ENCODE measurements around the gene BCL6.

BCL6 gene

DNA sequence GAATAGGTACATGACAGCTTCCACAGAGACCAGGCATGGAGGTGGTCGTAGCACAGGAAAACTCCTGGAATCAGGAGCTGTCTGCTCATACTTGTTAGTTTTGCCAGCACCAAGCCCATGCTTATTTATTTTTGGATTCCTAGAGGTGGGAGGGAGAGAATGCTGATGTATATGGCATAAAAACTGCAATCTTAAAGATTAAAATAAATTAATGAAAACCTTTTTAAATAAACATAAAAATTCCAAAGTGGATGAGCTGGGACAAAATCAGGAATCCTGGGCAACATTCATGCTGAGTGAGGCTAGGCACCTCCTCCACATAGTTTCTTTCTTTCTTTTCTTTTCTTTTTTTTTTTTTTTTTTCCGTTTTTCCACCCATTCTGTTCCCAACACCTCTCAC is 14.3 kb upstream of the BCL6 start:
- FAIRE-seq, result no peak

DNA sequence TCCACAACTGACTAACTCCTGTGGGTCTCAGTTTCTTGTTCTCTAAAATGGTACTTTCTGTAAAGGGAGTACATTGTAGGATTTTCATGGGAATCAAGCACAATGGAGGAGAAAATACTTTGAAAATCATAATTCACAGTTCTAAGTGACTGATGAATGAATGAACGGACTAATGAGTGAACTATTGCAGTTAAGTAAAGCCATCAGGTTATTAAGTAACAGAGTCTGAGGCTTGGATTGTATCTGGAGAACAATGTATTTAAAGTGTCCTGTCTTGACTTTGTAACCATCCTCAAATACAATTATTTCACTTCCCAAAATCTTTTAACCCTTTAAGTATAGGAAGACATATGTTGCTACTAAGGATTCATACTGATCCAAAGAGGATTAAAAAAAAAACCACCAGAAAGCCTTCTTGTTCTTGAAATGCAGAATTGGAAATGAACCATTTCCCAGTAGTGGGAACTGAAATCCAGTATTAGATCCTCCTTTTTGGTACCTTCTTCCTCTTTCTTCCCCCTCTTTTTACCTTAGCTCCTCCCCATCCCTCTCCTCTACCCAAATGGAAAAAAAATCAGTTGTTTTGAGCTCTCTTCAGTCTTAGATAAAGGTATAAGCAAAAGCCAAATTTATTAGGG is 13.2 kb upstream of the BCL6 start:
- FAIRE-seq, result no peak

DNA sequence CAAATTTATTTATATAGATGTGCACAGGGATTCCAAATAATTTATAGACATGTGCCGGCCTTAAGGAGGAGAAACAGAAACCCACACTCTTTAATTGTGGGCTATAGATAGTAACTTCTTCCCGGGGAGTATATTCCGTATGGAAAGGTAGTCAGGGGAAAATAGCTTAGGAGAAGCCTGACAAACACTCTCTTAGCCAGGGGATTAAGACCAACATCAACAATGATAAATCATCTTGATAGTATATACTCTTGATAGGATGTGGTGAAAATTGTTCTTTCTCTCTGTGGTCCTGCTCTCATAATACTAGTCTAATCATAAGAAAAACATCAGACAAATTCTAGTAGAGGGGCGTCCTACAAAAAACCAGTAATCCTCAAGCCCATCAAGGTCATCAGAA is 8.2 kb upstream of the BCL6 start:
- FAIRE-seq, result no peak

DNA sequence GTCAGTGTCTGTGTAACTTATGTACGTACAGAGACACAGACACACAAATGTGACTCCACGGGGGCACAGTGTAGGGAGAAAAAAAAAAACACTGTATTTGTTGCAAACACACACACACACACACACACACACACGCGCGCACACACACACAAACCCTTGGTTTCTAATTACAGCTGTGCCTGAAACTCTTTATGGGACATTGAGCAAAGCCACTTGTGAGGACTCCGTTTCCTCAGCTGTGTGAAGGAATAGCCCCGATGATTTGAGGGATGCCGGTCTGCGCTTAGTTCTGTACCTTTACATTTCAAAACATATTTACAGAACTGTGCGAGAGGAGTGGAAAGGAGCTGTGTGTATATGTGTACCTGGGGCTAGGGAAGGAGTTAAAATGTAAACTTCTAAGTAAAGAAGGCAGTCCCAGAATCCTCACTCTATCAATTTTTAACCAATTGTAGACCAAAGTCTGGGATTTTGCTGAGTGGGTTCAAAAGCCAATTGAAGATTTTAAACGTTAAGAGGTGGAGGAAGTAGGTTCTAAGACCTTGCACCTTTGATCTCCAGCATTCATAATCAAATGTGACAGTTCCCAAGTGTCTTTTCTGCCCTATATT is 5.3 kb upstream of the BCL6 start:
- FAIRE-seq, result no peak

DNA sequence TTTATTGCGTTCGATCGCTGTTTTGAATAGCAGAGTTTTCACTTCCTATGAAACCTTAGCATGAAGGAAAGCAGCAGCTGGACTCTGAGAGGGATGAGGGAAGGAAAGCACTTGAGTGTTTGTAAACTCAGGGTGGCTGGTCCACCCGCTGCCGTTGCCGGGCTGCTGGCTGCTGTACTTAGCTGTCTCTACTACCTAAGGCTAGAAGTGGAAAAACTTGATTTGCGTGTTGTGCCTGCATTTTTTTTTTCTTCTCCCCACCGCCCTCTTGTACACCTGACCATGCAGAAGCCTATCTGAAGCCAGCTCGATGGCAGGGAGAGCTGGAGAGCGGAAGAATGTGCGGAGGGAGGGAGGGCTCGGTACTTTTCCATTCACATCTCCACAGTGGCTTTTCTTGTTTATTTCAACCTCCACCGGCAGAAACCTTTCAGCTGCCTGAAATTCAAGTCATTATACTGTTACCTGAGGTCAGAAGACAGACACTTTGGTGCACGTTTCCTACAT is 4.8 kb upstream of the BCL6 start:
- FAIRE-seq, result no peak

DNA sequence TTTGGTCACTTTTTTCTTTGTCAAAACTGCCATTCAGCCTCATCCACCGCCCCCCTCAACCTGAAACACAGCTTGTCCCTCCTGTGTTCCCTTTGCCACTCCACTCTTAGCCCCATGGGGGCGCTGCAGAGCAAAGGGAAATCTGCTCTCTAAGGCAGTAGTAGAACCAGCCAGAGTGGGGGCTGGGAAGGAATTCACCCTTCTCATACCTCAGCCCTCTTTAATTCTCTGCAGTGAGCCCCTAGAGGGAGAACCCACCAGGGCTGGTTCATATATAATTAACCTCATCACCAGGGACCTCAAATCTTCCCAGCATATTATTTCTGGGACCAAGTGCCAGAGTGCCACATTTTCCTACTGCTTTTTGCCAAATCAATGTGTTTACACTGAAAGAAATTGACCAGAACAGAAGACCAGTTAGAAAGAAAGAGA is 2.8 kb upstream of the BCL6 start:
- no peak for FAIRE-seq

DNA sequence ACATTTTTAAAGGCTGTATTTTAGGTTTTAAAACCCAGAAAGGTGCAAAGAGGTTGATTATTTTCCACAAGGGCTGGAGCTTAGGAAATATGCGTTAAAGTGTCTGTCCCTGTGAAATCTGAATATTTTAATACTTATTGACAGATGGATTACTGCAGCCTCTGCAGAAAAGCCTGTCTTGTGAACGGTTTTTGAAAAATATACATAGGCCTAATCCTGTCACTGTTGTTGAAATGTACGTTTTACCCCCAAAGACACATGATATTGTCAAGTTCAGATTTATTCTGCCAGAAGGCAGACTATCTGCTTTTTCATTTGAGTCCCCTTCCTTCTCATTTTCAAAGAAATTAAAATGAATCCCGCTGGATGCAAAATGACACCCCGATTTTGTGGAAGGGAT is 2.2 kb upstream of the BCL6 start:
- no peak for FAIRE-seq

DNA sequence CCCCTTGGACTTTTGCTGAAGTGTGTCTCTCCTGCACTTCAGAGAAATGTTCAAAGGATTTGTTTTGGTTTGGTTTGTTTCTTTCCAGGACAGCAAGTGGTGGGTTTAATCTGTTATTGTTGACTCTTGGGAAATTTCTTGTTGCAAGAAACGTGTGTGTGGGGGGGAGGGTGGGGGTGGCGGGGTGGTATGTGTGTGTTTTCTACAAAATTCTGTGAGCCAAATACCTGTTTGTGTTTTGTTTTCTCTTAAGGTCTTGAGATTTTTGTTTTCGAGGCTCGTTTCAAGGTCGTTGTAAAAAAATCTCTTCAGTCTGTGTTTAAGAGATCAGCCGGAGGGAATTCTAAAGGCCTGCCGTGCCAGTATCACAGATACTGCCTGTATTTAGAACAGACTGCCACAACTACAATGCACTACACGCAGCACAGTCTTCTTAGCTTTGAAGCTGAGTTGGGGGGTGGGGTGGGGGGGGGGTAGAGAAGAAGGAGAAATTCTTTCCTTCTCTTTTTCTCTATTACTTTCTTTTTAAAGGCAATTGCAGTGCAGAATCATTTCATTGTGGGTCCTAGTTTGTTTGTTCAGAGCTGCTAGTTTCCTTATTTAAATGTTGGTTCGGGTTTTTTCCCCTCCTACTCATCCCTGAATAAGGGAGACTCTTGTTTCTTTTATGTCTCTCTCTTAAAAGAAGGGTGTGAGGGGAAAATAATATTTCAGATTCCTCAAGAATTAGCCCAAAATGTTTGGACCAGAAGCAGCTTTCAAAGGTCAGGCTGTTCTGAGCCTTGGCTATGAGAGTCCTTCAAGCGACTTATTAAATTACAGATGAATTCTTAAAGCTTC is 1.4 kb upstream of the BCL6 start:
- no peak for FAIRE-seq

DNA sequence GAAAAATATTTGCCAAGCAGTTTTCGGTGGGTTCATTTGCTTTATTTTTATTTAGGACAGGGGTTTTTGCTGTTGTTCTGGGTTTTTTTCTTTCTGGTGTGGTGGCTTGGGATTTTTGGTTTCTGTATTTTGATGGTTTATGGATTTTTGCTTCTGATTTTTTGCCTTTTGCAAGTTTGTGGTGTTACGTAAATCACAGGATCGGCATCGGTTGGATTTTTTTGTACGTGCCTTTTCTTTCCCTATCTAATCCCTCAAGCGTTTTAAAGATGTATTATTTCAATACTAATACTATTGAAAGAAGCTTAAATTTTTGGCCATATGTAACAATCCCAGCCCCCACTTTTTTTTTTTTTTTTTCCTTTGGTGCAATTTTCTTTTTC is 782 bp upstream of the BCL6 start:
- FAIRE-seq, result no peak

DNA sequence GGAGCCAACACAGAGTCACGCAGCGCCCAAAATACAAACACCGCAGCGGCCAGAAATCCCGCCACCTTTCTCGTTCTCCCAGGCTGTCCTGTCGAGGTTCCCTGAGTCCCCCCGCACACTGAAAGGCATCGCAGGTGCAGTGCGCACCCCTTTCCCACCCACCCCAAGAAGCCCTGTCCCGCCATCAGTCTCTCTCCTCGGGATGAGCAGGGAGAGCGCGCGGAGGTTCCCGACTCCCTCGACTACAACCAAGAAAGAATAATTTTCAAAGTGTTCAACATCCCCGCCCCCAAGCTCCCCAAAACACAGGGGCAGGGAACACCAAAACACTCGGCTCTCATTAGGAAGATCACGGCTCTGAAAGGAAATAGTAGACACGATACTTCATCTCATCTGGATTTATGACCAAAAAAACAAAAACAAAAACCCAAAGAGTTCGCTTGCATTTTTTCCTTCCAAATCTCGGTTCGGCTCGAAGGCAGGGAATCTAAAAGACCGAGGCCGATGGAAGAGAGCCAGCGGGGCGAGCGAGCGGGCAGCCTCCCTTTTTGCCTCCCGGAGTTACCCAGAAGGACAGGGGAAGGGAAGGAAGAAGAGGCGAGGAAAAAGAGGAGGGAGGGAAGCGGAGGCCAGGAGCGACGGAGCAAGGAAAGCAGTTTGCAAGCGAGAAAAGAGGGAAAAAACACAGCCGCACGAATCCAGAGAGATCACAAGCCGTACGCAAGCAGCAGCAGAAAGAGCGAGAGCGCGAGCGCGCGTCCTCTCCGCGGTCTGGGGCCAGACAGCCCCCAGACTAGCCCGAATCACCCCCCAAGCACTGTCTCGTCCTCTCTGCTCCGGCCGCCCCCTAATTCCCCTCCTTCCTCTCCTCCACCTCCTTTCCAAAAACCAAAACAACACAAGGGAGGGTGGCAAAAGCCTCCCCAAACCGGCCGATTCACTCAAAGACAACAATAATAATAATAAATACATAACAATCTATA is 808 bp downstream of the BCL6 start:
- no peak for FAIRE-seq

DNA sequence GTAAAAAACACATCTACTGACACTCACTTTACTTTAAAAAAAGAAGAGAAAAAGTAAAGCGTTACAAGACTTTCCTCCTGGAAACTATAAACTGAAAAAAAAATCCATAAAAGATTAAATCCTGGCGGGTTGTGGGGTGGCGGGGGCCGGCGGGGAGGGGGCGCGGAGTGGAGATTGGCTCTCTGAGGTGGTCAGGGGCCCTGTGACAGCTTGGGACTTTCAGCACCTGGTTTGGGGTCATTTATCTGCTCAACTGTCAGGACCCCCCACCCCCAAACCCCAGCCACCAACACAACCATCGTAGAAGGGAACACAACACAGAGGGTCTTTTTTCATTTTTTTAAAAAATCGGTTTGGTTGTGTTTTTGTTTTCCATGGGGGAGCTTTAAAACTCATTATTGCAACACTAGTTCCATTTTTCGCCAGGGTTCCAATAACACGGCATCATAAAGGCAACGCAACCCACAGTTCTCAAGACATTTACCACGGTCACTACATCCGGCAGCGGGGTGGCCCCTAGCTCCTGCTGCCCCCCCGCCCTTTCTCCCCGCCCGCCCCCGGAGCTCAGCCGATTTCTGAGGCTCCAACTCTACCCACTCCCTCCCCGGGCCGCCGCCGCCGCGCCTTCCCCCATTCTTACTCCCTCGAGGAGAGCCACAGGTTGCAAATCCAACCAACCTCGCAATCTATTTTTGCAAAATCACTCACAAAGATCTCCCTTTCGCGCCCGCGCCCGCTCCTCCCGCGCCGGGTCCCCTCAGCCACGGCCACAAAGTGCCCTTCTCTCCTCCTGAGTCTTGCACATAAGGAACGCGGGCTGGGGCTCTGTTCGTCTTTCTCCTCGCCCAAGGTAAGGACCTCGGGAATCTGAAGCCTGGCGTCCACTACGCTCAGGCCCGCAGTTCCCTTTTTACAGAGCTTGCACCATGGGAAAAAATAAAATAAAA is 1.8 kb downstream of the BCL6 start:
- FAIRE-seq, result no peak

DNA sequence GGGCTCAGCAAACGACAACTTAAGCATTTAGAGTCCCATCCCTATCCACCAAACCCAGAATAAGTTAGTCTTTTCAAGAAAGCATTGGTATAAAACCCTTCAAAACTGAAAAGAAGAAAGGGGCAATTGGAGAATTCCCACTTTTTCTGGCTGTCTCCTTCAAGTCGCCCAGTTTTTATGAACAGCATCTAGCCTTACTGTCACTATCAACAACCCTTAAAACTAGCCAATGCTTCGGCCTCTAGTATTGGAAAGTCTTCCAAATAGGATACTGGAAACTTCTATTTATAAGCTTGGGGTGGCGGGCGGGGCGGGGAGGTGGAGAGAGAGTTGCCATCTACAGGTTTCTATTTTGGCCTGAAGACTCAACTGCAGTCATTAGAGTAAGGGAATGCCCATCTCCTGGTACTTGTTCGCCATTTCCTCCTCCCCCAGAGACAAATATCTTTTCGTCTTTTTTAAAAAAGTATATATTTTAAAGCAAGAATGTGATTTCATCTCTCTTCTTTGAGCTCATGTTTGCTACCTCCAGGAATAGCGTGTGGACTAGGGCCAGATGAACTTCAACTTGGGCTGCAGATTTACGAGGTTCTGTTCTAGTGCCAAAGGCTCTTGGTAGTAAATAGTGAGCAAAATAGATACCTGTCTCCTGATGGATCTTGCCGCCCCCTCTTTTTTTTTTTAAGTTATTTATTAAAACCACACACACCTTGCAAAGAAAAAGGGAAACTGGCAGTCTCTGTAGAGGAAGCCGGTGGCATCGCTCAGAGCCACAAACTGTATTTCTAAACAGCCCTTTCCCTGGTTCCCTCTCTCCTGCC is 2.7 kb downstream of the BCL6 start:
- no peak for FAIRE-seq

DNA sequence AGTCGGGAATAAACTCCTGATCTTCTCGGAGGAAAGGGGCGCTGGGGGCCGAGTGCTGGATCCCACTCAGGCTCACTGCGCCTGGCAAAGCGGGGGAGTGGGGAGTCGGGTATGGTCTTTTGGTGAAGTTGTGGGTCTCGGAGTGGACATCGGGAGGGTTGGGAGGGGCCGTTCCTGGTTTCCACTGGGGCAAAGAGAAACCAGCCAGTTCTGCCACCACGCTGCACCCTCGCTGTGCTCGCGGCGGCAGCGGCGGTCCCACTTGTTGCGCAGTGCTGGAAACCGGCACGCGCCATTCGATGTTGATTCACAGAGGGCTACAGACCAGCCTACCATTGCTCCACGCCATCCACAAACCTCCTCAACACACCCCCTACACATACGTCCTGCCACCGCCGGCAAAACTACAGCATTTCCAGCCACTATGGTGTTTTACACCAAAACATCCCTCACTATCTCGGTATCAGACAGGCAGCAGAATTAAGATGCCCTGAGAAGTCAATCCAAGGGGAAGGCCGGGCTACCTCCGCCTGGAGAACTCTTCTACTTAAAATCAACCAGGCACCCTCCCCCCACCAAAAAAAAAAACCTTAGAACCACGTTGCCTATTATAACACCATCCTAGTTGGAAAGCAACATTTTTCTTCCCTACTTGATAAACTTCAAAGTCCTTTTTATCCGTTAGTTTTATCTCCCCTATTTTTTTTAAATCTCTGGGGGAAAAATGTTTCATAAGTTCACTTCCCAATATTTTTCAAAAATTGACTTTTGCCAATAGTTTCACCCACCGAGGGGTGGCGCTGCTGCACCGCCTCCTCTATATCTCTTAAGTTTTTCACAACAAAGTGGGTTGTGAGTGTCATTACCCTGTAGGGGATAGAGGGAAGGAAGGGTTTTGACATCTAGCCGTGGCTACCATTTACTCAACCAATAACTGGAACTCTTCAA is 3.6 kb downstream of the BCL6 start:
- no peak for FAIRE-seq

DNA sequence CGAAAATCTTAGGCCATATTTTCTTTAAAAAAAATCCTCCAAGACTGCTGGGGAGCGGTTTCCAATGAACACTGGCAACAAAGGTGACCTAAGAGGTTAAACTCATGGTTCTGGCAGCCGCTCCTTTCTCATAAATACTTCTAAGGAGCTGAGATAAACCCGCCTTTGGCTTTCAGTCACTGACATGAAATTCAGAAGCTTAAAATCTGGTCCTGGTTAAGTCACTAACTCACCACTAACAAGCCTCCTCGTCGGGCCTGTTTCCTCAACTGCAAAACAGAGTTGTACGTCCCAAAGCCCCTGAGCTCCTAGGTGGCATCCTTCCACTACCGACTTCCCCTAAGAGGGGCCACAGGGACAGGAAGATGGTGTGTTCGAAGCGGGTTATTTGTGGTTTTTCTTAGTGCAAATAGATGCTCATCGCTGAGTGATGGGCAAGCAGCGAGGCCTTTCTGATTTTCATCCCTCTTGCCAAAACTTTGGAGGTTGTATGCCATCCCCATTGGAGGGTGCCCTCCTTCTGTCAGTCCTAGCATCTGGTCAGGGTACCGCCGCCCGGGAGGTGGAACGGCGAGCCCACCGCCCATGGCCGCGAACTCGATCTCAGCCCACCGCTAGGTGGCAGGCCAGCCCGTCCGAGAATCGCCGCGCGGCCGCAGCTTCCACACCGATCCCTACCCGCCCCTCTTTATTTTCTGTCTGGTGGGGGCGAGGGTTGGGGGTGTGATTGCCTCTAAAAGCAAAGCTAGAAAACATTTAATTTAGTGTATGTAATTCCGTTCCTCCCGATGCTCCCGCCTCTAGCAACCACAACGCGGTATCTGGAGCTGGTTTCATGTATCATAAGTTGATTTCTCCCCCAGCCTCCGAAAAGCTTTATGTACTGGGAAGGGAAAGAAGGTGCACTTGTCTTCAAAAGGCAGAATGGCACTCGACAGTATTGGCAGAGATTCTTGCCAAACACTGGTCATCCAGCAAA is 4.6 kb downstream of the BCL6 start:
- FAIRE-seq, result no peak

DNA sequence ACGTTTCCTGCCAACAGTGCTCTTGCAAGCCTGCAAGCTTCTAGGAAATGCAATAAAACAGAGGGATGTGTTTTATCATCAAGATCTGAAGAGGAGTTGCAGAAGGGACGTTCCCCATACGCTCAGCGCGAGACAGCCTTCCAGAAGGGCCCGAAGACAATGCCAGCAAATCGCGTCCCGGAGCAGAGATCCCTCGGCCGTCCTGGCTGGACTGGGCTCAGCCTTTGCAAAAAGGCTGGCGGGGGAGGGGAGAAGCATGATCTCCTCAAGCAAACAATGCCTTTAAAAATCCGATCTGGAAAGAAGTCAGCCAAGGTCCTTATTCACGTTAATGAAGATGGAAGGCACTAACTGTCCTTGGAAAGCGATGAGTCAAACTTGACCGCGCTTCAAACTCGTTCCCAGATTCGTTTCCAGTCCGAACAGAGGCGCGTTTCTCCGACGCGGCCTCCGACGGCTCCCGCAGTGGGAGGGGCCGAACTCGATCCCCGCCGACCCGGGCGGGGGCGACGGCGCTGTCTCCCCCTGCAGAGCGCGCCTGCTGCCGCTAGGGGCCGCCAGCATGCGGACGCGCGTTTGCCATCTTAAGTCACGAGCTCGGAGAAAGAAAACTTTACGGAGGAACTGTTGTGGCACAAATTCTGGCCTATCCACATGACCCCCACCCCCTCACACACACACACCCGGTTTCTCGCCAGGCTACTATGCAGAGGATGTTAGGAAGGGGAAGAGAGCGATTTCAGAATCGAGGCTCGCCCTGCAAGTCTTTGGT is 5.5 kb downstream of the BCL6 start:
- FAIRE-seq, result no peak

DNA sequence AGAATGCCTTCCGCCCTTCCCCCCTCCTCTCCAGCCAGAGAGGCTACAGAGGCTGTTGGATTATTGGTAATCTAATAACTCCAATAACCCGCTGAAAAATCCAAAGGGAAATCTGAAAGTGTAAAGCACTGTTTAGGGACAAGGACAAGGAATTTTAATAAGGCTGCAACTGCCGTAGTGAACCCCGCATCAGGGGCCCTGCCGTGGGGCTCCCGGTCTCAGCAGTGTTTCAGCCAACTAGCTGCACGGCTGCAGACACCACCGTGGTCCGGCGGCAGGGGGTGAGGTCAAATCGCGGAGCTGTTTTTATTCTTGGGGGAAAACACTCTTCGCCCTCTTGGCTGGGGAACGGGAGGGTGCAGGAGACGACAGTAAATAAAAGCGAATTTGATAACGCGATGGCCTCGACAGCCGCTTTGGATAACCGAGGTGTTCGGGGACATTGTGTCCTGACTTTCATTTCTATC is 6.1 kb downstream of the BCL6 start:
- no peak for FAIRE-seq

Measured in colon (tissue), 2 donors.